SK-N-SH treated with all-trans-retinoic acid at 6 μM for 48 hours (cell line): ENCODE data around the gene NCAN.

Experiments
- ATAC-seq: fragments of 200-7000 bp; cut with Tn5 transposase; 3 replicates; pipeline ENCODE4 v1.9.1; 2020; ENCODE audit warnings: mild to moderate bottlenecking, moderate library complexity
- ARNTL ChIP-seq: fragments of 450-650 bp; formaldehyde crosslinking; IDR thresholded peaks from 2 replicates; pipeline ENCODE4 v1.5.0; 2020; ENCODE audit warnings: low read depth, mild to moderate bottlenecking, moderate library complexity, borderline replicate concordance
- BACH2 ChIP-seq: fragments of 250-450 bp; sonication (Bioruptor Pico); IDR thresholded peaks from 2 replicates; pipeline ENCODE4 v1.9.0; 2021; ENCODE audit warnings: mild to moderate bottlenecking, borderline replicate concordance
- CSDC2 ChIP-seq: fragments of 250-450 bp; sonication (Bioruptor Pico); IDR thresholded peaks from 2 replicates; pipeline ENCODE4 v1.5.0; 2020; ENCODE audit warnings: mild to moderate bottlenecking, moderate library complexity
- ESRRG ChIP-seq: fragments of 250-450 bp; sonication (Bioruptor Pico); IDR thresholded peaks from 2 replicates; pipeline ENCODE4 v1.6.1; 2021; ENCODE audit warnings: mild to moderate bottlenecking
- ISL1 ChIP-seq: fragments of 250-450 bp; sonication (Bioruptor Pico); IDR thresholded peaks from 2 replicates; pipeline ENCODE4 v2.1.2; 2022; ENCODE audit warnings: mild to moderate bottlenecking, moderate library complexity
- OSR1 ChIP-seq: fragments of 250-450 bp; sonication (Bioruptor Pico); IDR thresholded peaks from 2 replicates; pipeline ENCODE4 v1.8.0; 2022; ENCODE audit warnings: moderate library complexity, mild to moderate bottlenecking, inconsistent platforms
- RARB ChIP-seq: fragments of 250-450 bp; sonication (Bioruptor Pico); IDR thresholded peaks from 2 replicates; pipeline ENCODE4 v1.8.0; 2021; ENCODE audit warnings: mild to moderate bottlenecking, moderate library complexity
- TCF4 ChIP-seq: fragments of 250-450 bp; sonication (Bioruptor Pico); IDR thresholded peaks from 2 replicates; pipeline ENCODE4 v1.8.0; 2021; ENCODE audit warnings: mild to moderate bottlenecking, moderate library complexity, borderline replicate concordance
- TOX ChIP-seq: fragments of 250-450 bp; sonication (Bioruptor Pico); IDR thresholded peaks from 2 replicates; pipeline ENCODE4 v1.8.0; 2021; ENCODE audit warnings: mild to moderate bottlenecking, moderate library complexity, borderline replicate concordance
- ZC3H10 ChIP-seq: fragments of 250-450 bp; sonication (Bioruptor Pico); IDR thresholded peaks from 2 replicates; pipeline ENCODE4 v1.5.1; 2021; ENCODE audit warnings: mild to moderate bottlenecking, moderate library complexity
- ZFP3 ChIP-seq: fragments of 250-450 bp; sonication (Bioruptor Pico); IDR thresholded peaks from 2 replicates; pipeline ENCODE4 v1.5.0; 2020; ENCODE audit warnings: mild to moderate bottlenecking, moderate library complexity
- ZNF565 ChIP-seq: fragments of 450-650 bp; formaldehyde crosslinking; conservative IDR thresholded peaks from 2 replicates; pipeline ENCODE4 v1.5.0; 2020; ENCODE audit warnings: low read depth, mild to moderate bottlenecking, moderate library complexity
- ZNF70 ChIP-seq: fragments of 450-650 bp; formaldehyde crosslinking; IDR thresholded peaks from 2 replicates; pipeline ENCODE4 v1.5.0; 2020; ENCODE audit warnings: mild to moderate bottlenecking, moderate library complexity
- ZNF8 ChIP-seq: fragments of 450-650 bp; formaldehyde crosslinking; IDR thresholded peaks from 2 replicates; pipeline ENCODE4 v1.5.0; 2020; ENCODE audit warnings: mild to moderate bottlenecking, moderate library complexity
- TF ChIP-seq, protein P1 (sequence below): fragments of 250-450 bp; sonication (Bioruptor Pico); IDR thresholded peaks from 2 replicates; pipeline ENCODE4 v1.5.0; 2020; ENCODE audit warnings: mild to moderate bottlenecking, moderate library complexity
- TF ChIP-seq, protein P2 (sequence below): fragments of 250-450 bp; sonication (Bioruptor Pico); IDR thresholded peaks from 2 replicates; pipeline ENCODE4 v1.5.1; 2021; ENCODE audit warnings: mild to moderate bottlenecking, moderate library complexity
- TF ChIP-seq, protein P3 (sequence below): fragments of 250-450 bp; sonication (Bioruptor Pico); IDR thresholded peaks from 2 replicates; pipeline ENCODE4 v1.5.1; 2020; ENCODE audit warnings: low read depth, mild to moderate bottlenecking, moderate library complexity
- TF ChIP-seq, protein P4 (sequence below): fragments of 250-450 bp; sonication (Bioruptor Pico); IDR thresholded peaks from 2 replicates; pipeline ENCODE4 v1.8.0; 2020; ENCODE audit warnings: mild to moderate bottlenecking, moderate library complexity, borderline replicate concordance

Gene NCAN

DNA sequence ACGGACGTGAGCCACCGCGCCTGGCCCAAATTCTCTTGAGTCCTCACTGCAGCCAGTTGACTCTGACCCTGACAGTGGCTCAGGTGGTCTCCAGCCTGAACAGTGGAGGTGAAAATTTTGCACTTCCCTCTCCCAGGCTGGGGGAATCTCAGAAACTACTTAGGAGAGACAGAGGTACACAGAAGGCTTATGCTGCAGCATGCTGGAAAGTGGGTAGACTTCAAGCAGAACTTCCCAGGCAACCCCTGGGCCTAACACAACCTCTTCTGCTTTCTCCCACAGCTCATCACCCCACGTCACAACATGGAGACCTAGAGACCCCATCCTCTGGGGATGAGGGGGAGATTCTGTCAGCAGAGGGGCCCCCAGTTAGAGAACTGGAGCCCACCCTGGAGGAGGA is 14.4 kb downstream of the NCAN start:
- ATAC-seq = no peak
- no peak for TF ChIP-seq TOX (CRISPR knock-in tag)
- TF ChIP-seq CSDC2 (CRISPR knock-in tag) = no peak
- TF ChIP-seq, protein P1, sequence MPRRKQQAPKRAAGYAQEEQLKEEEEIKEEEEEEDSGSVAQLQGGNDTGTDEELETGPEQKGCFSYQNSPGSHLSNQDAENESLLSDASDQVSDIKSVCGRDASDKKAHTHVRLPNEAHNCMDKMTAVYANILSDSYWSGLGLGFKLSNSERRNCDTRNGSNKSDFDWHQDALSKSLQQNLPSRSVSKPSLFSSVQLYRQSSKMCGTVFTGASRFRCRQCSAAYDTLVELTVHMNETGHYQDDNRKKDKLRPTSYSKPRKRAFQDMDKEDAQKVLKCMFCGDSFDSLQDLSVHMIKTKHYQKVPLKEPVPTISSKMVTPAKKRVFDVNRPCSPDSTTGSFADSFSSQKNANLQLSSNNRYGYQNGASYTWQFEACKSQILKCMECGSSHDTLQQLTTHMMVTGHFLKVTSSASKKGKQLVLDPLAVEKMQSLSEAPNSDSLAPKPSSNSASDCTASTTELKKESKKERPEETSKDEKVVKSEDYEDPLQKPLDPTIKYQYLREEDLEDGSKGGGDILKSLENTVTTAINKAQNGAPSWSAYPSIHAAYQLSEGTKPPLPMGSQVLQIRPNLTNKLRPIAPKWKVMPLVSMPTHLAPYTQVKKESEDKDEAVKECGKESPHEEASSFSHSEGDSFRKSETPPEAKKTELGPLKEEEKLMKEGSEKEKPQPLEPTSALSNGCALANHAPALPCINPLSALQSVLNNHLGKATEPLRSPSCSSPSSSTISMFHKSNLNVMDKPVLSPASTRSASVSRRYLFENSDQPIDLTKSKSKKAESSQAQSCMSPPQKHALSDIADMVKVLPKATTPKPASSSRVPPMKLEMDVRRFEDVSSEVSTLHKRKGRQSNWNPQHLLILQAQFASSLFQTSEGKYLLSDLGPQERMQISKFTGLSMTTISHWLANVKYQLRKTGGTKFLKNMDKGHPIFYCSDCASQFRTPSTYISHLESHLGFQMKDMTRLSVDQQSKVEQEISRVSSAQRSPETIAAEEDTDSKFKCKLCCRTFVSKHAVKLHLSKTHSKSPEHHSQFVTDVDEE (CRISPR knock-in tag) = no peak
- TF ChIP-seq ZFP3 (CRISPR knock-in tag) = no peak
- TF ChIP-seq ISL1 (CRISPR knock-in tag) = no peak
- no peak for TF ChIP-seq ZNF70 (CRISPR knock-in tag)
- TF ChIP-seq ZC3H10 (CRISPR knock-in tag) = no peak
- TF ChIP-seq OSR1 (CRISPR knock-in tag) = no peak
- TF ChIP-seq BACH2 (CRISPR knock-in tag) = no peak
- TF ChIP-seq ARNTL = no peak
- TF ChIP-seq, protein P2, sequence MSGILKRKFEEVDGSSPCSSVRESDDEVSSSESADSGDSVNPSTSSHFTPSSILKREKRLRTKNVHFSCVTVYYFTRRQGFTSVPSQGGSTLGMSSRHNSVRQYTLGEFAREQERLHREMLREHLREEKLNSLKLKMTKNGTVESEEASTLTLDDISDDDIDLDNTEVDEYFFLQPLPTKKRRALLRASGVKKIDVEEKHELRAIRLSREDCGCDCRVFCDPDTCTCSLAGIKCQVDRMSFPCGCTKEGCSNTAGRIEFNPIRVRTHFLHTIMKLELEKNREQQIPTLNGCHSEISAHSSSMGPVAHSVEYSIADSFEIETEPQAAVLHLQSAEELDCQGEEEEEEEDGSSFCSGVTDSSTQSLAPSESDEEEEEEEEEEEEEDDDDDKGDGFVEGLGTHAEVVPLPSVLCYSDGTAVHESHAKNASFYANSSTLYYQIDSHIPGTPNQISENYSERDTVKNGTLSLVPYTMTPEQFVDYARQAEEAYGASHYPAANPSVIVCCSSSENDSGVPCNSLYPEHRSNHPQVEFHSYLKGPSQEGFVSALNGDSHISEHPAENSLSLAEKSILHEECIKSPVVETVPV (CRISPR knock-in tag) = no peak

DNA sequence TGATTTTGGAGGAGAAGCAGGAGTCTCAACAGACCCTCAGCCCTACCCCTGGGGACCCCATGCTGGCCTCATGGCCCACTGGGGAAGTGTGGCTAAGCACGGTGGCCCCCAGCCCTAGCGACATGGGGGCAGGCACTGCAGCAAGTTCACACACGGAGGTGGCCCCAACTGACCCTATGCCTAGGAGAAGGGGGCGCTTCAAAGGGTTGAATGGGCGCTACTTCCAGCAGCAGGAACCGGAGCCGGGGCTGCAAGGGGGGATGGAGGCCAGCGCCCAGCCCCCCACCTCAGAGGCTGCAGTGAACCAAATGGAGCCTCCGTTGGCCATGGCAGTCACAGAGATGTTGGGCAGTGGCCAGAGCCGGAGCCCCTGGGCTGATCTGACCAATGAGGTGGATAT is 14.9 kb downstream of the NCAN start:
- ATAC-seq = no peak
- TF ChIP-seq RARB = no peak
- TF ChIP-seq BACH2 (CRISPR knock-in tag) = no peak
- TF ChIP-seq, protein P3, sequence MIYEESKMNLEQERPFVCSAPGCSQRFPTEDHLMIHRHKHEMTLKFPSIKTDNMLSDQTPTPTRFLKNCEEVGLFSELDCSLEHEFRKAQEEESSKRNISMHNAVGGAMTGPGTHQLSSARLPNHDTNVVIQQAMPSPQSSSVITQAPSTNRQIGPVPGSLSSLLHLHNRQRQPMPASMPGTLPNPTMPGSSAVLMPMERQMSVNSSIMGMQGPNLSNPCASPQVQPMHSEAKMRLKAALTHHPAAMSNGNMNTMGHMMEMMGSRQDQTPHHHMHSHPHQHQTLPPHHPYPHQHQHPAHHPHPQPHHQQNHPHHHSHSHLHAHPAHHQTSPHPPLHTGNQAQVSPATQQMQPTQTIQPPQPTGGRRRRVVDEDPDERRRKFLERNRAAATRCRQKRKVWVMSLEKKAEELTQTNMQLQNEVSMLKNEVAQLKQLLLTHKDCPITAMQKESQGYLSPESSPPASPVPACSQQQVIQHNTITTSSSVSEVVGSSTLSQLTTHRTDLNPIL (CRISPR knock-in tag) = no peak
- TF ChIP-seq ZNF8 (CRISPR knock-in tag) = no peak

DNA sequence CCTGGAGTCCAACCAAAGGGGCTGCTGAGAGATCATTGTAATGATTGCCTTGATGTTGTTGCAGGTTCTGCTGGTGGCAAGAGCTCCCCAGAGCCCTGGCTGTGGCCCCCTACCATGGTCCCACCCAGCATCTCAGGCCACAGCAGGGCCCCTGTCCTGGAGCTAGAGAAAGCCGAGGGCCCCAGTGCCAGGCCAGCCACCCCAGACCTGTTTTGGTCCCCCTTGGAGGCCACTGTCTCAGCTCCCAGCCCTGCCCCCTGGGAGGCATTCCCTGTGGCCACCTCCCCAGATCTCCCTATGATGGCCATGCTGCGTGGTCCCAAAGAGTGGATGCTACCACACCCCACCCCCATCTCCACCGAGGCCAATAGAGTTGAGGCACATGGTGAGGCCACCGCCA is 15.5 kb downstream of the NCAN start:
- no peak for ATAC-seq
- TF ChIP-seq, protein P3 (CRISPR knock-in tag) = no peak
- TF ChIP-seq ZC3H10 (CRISPR knock-in tag) = no peak
- no peak for TF ChIP-seq OSR1 (CRISPR knock-in tag)
- no peak for TF ChIP-seq ISL1 (CRISPR knock-in tag)
- no peak for TF ChIP-seq CSDC2 (CRISPR knock-in tag)
- TF ChIP-seq, protein P4, sequence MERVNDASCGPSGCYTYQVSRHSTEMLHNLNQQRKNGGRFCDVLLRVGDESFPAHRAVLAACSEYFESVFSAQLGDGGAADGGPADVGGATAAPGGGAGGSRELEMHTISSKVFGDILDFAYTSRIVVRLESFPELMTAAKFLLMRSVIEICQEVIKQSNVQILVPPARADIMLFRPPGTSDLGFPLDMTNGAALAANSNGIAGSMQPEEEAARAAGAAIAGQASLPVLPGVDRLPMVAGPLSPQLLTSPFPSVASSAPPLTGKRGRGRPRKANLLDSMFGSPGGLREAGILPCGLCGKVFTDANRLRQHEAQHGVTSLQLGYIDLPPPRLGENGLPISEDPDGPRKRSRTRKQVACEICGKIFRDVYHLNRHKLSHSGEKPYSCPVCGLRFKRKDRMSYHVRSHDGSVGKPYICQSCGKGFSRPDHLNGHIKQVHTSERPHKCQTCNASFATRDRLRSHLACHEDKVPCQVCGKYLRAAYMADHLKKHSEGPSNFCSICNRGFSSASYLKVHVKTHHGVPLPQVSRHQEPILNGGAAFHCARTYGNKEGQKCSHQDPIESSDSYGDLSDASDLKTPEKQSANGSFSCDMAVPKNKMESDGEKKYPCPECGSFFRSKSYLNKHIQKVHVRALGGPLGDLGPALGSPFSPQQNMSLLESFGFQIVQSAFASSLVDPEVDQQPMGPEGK (CRISPR knock-in tag) = no peak
- TF ChIP-seq ESRRG = no peak
- no peak for TF ChIP-seq ARNTL

DNA sequence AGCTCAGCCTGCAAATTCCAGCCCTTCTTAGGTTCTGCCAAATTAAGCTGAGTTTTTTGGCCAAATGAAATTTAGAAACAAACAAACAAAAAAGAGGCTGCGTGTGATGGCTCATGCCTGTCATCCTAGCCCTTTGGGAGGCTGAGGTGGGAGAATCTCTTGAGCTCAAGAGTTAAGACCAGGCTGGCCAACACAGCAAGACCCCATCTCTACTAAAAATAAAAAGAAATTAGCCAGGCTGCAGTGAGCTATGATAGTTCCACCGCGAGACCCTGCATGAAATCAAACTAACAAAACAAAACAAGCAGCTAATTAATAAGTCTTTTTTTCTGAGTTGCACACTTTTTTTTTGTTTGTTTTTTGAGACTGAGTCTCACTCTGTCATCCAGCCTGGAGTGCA is 17.9 kb downstream of the NCAN start:
- ATAC-seq = no peak

More for the DNA sequence above, 17.9 kb downstream of the NCAN start:
- TF ChIP-seq, protein P4 (CRISPR knock-in tag) = no peak
- TF ChIP-seq, protein P2 (CRISPR knock-in tag) = no peak
- TF ChIP-seq TCF4 (CRISPR knock-in tag) = no peak
- no peak for TF ChIP-seq ZNF8 (CRISPR knock-in tag)
- TF ChIP-seq, protein P1 (CRISPR knock-in tag) = no peak
- TF ChIP-seq, protein P3 (CRISPR knock-in tag) = no peak
- TF ChIP-seq ZNF70 (CRISPR knock-in tag) = no peak
- TF ChIP-seq ZNF565 = no peak
